Tibial nerve (tissue), 3 donors: ENCODE measurements around the gene DNM2.

Source experiments
- CTCF ChIP-seq, 5 experiments: fragments of 200-600 bp in 3 of 5; fragments of 450-650 bp in 2 of 5; sonication (generic) in 3 of 5; IDR thresholded peaks; one replicate each; pipeline ENCODE4 v1.5.1; 2016 to 2019; ENCODE audit warnings: antibody characterized with exemption in 5 of 5, mild to moderate bottlenecking in 3 of 5, moderate library complexity in 2 of 5
- POLR2A ChIP-seq, 2 donors: fragments of 450-650 bp; IDR thresholded peaks; one replicate each; pipeline ENCODE4 v1.6.1; 2017; ENCODE audit warnings: antibody characterized with exemption in 2 of 2, mild to moderate bottlenecking in 2 of 2, moderate library complexity in 2 of 2

- TF ChIP-seq POLR2A (IDR thresholded peaks at IDR 0.05) = no peak
- TF ChIP-seq CTCF (IDR thresholded peaks at IDR 0.05) = no peak
These were observed 29.8 kb downstream of the DNM2 start for GRCh38 chr19:10747674-10748073.
